Measurements from ENCODE around the gene PSMB10. TPM values are rescaled to one million over a fixed set of nuclear protein-coding genes. Genes with fewer than 3 reads are reported as not detected.
A peak's percentile ranks its signal among the peaks of the same experiment; 100 is the strongest.

Gene PSMB10
- polyA plus RNA-seq, 5 donors, result 20.6 to 39.0 (median 27.0) TPM

DNA sequence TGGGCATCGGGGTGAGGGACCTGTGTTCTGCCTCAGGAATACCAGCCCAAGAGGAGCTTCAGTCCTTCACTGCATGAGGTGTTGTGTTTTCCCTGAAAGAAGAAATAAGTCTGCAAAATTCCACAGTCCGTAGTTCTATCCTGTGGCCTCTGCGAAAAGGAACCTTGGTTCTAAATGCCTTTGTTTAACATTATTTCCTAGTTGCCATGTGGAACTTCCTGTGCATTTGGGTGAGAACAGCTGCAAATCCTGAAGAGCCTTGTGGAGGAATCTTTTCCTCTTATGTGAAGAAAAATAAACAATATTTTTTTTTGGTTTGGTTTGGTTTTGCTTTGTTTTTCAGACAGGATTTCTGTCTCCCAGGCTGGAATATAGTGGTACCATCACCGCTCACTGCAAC, 33.8 kb downstream of the PSMB10 start:
- DNase-seq, result no peak

DNA sequence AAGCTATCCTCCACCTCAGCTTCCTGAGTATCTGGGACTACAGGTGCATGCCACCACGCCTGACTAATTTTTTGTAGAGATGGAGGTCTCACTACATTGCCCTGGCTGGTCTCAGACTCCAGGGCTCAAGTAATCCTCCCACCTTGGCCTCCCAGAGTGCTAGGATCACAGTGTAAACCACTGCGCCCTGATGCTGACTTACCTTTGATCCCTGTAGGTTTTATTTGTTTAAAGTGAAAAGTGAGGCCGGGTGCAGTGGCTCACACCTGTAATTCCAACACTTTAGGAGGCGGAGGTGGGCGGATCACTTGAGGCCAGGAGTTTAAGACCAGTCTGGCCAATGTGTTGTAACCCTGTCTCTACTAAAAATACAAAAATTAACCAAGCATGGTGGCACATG, 34.9 kb downstream of the PSMB10 start:
- DNase-seq, result no peak

DNA sequence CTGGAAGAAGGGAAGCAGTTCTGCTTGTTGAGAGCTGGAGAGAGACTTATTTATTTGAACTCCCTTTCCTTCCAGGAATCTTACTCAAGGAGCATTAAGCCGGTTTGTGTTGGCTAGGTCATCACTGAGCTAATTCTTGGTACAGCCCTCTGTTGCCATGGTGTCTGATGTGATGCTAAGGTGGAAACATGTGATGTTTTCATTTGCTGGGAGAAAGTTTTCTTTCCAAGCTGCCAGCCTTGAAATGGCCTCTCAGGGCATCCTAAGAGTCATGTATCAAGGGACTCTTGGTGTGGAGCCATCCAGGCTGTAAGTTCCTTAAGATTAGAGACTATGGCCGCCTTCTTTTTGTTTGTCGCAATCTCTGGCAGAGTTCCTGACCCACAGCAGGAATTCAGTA, 39.4 kb downstream of the PSMB10 start:
- no peak for DNase-seq

DNA sequence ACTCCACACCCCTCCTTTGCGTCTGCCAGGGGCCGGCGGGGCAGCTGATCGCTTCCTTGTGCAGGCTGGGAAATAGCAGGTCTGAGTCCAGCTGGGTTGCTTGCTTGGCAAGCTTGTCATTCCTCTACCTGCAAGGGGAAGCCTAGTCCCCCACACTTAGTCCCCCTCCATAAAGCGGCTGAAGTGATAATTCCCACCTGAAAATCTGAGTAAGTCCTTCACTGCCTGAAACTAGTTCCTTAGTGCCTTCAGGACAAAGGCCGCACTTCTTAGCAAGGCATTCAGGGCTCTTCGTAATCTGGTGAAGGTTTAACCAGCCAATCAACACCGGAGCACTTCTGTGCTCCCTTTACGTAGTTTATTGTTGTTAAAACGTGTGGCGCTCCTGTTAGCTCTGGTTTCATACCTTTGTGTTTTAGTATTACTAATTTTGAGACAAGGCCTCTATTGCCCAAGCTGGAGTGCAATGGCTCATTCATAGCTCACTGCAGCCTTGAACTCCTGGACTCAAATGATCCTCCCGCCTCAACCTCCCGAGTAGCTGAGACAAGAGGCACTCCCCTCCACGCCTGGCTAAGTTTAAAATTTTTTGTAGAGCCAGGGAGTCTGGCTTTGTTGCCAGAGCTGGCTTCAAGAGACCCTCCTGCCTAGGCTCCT, 42.8 kb downstream of the PSMB10 start:
- no peak for DNase-seq

DNA sequence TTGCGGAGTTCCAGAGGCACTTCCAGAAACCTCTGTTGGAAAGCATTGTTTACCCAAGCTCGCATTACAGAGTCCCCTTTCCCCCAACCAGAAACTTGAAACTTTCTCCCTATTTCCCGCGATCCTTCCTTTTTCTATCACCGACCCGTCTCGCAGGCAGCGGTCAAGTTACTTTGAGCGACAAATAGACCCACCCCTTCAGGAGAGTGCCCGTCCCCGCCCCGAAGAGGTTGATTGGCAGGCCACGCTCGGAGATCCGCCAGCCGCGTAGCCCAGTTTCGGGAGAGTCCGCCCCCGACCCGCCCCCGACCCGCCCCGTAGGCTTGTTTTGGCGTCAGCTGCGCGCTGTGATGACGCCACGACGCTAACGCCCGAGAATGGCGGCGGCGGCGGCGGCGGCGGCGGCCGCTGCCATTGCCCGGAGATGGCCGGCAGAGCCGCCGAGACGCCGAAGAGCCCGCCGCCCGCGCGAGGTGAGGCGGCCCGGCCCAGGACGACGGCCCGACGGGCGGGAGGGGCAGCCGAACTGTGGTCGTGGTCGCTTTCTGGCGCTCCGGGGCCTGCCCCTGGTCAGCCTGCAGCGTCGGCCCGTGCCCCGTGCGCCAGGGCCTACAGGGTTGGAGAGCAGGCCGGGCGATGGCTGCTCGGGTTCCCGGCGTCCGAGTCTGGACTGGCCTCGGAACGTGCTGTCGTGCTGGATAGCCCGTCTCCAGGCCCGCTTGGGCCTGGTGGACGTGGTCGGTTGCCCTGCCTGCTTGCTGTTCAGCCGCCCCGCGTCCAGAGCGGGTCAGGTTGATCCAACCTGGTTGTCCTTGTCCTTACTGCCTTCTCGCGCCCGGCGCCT, 43.5 kb downstream of the PSMB10 start, which contains the start of gene PSKH1:
PSKH1 (plus strand) TSS at position 356 of the 844 bp plus-strand sequence. CDS start 15,496 bp downstream, outside the sequence.
- peak; percentile 93 to 94 for DNase-seq

DNA sequence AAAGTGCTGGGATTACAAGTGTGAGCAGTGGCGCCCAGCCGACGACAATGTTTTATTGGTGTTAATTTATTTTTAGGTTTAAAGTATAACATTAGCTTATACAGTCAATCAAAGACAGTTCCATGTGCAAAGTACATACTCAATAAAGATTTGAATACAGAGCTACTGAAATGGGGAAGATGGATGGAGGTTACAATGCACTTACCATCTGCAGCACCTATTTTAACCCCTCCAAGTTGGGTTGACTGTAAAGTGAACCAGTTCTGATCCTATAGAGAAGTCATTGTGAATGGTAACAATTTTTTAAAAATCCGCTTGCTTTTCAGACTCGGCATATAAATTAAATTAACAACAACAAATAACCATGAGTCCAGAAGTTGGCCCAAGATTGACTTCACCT, 44.3 kb downstream of the PSMB10 start:
- no peak for DNase-seq

DNA sequence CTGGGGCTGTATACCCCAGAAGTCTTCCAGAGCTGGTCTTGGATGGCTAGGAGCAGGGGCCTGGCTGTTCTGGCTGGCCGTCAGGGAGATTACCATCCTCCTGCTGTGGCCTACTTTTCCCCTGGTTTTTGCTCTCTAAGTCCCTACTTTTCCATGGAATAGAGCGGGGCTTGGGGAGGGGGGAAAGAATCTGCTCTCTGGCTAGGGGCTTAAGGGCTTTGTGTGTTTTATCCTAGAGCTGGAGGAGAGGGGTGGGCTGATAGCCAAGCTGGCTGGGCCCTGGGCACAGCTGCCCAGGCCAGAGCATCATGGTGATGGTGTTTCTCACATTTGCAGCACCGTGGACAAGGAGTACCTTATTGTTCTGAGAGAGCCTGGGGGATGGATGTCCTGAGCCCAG, 48.3 kb downstream of the PSMB10 start:
- no peak for DNase-seq

DNA sequence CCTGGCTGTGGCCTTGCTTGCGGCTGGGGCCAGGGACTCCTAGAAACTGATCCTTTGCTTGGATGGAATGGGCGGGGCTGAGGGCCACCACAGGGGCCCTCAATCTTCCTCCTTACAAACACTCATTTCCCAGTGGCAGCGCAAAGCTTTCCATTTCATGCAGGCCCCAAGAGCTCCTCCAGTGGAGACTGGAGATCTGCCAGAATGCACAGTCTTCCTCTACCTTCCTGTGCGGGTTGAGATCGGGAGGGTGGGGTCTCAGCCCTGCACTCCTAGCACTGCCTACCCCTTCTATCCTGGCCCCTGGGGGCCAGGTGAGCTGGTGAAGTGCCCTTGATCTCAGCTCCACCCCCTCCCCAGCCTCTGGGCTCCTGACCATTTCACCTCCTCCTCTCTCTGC, 50.3 kb downstream of the PSMB10 start:
- DNase-seq, result peak; percentile 46 to 63

DNA sequence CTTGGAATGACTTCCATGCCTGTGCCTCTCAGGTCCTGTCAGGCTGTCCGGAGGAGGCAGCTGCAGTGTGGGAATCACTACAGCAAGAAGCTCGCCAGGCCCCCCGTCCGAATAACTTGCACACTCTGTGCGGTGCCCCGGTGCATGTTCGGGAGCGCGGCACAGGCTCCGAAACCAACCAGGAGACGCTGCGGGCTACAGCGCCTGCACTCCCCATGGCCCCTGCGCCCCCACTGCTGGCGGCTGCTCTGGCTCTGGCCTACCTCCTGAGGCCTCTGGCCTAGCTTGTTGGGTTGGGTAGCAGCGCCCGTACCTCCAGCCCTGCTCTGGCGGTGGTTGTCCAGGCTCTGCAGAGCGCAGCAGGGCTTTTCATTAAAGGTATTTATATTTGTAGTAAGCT, 50.7 kb downstream of the PSMB10 start:
- no peak for DNase-seq

DNA sequence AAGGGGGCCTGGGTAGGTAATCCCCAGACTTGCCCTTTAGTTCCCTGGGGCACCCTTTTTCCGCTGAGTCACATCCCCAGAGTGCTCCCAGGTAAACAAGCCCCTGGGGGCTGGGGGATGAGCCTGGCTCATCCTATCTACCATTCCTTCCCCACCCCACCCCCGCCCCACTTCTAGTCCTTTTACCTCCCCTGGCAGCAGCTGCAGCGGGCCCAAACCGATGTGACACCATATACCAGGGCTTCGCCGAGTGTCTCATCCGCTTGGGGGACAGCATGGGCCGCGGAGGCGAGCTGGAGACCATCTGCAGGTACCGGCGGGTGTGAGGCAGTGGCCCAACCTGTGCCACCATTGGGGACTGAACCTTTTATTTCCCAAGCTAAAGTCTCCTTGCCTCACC, 51.1 kb downstream of the PSMB10 start:
- DNase-seq, result no peak

DNA sequence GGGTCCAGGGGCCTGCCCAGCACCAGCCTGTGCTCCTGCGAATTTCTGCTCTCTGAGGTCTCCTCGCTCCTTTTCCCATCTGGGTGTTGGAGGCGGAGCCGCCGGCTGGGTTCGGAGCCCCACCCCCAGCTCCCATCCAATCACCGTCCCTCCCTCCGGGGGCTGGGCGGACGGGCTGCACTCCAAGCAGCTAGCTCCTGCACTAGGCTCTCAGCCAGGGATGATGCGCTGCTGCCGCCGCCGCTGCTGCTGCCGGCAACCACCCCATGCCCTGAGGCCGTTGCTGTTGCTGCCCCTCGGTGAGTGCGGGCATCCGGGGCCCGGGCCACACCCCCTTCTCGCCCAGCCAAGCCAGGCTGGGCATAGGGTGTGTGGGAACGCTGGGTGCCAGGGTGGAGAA, 52.0 kb downstream of the PSMB10 start, which contains the start of gene NRN1L:
NRN1L (plus strand) TSS at position 202 of the 400 bp plus-strand sequence; CDS start at position 221, 19 bp downstream.
- peak; percentile 83 for DNase-seq

Other genes starting within 250 kb of the PSMB10 start
- gene GFOD2, start 217.5 kb downstream of the PSMB10 start, polyA plus RNA-seq (ENCODE audit: insufficient read depth in 1 of 5, insufficient read length in 5 of 5, low replicate concordance in 1 of 5), result 10 to 100 TPM; 28.1 to 40.8 (median 36.1) TPM
- 10 to 100 TPM; 27.8 to 48.2 (median 36.8) TPM for gene RANBP10, start 130.3 kb downstream of the PSMB10 start, polyA plus RNA-seq (ENCODE audit: insufficient read depth in 1 of 5, insufficient read length in 5 of 5, low replicate concordance in 1 of 5)
- 1 to 10 TPM; 4.8 to 7.4 (median 6.6) TPM for gene TSNAXIP1, start 130.0 kb downstream of the PSMB10 start, polyA plus RNA-seq (ENCODE audit: insufficient read depth in 1 of 5, insufficient read length in 5 of 5, low replicate concordance in 1 of 5)
- gene THAP11, start 94.5 kb downstream of the PSMB10 start, polyA plus RNA-seq (ENCODE audit: insufficient read depth in 1 of 5, insufficient read length in 5 of 5, low replicate concordance in 1 of 5), result 10 to 100 TPM; 23.9 to 34.0 (median 28.5) TPM
- 100 to 1,000 TPM; 106 to 132 (median 111) TPM for gene NUTF2, start 89.9 kb downstream of the PSMB10 start, polyA plus RNA-seq (ENCODE audit: insufficient read depth in 1 of 5, insufficient read length in 5 of 5, low replicate concordance in 1 of 5)
- 10 to 100 TPM; 46.6 to 63.5 (median 55.7) TPM for gene CENPT, start 89.2 kb downstream of the PSMB10 start, polyA plus RNA-seq (ENCODE audit: insufficient read depth in 1 of 5, insufficient read length in 5 of 5, low replicate concordance in 1 of 5)
- gene EDC4, start 63.8 kb downstream of the PSMB10 start, polyA plus RNA-seq (ENCODE audit: insufficient read depth in 1 of 5, insufficient read length in 5 of 5, low replicate concordance in 1 of 5), result 10 to 100 TPM; 57.8 to 86.4 (median 78.3) TPM
- 1 to 10 TPM in 4 of 5 donors, under 1 TPM in 1; 0.60 to 3.5 (median 2.2) TPM for gene NRN1L, start 52.0 kb downstream of the PSMB10 start, polyA plus RNA-seq (ENCODE audit: insufficient read depth in 1 of 5, insufficient read length in 5 of 5, low replicate concordance in 1 of 5)
- 10 to 100 TPM; 21.5 to 33.5 (median 25.7) TPM for gene PSKH1, start 43.6 kb downstream of the PSMB10 start, polyA plus RNA-seq (ENCODE audit: insufficient read depth in 1 of 5, insufficient read length in 5 of 5, low replicate concordance in 1 of 5)
- 1 to 10 TPM; 2.9 to 7.5 (median 3.8) TPM for gene CTRL, start 5.0 kb downstream of the PSMB10 start, polyA plus RNA-seq (ENCODE audit: insufficient read depth in 1 of 5, insufficient read length in 5 of 5, low replicate concordance in 1 of 5)
- 10 to 100 TPM; 19.7 to 31.4 (median 27.9) TPM for gene LCAT, start 7.3 kb upstream of the PSMB10 start, polyA plus RNA-seq (ENCODE audit: insufficient read depth in 1 of 5, insufficient read length in 5 of 5, low replicate concordance in 1 of 5)
- 10 to 100 TPM; 36.1 to 53.9 (median 47.5) TPM for gene SLC12A4, start 31.8 kb upstream of the PSMB10 start, polyA plus RNA-seq (ENCODE audit: insufficient read depth in 1 of 5, insufficient read length in 5 of 5, low replicate concordance in 1 of 5)
- under 1 TPM in 1 of 5 donors, not detected in 4; 0.05 TPM for gene DPEP3, start 43.6 kb upstream of the PSMB10 start, polyA plus RNA-seq (ENCODE audit: insufficient read depth in 1 of 5, insufficient read length in 5 of 5, low replicate concordance in 1 of 5)
- 1 to 10 TPM; 1.9 to 3.0 (median 2.3) TPM for gene DPEP2, start 62.6 kb upstream of the PSMB10 start, polyA plus RNA-seq (ENCODE audit: insufficient read depth in 1 of 5, insufficient read length in 5 of 5, low replicate concordance in 1 of 5)
- not detected for gene DPEP2NB, start 79.1 kb upstream of the PSMB10 start, polyA plus RNA-seq (ENCODE audit: insufficient read depth in 1 of 5, insufficient read length in 5 of 5, low replicate concordance in 1 of 5)
- gene DDX28, start 86.4 kb upstream of the PSMB10 start, polyA plus RNA-seq (ENCODE audit: insufficient read depth in 1 of 5, insufficient read length in 5 of 5, low replicate concordance in 1 of 5), result 1 to 10 TPM; 5.1 to 7.6 (median 6.8) TPM
- gene DUS2, start 86.4 kb upstream of the PSMB10 start, polyA plus RNA-seq (ENCODE audit: insufficient read depth in 1 of 5, insufficient read length in 5 of 5, low replicate concordance in 1 of 5), result 10 to 100 TPM; 13.8 to 17.9 (median 14.4) TPM
- 10 to 100 TPM; 29.8 to 42.9 (median 40.5) TPM for gene NFATC3, start 148.5 kb upstream of the PSMB10 start, polyA plus RNA-seq (ENCODE audit: insufficient read depth in 1 of 5, insufficient read length in 5 of 5, low replicate concordance in 1 of 5)

Measured in right lung (tissue), 5 donors.